GM12878 (cell line): Measurements from ENCODE around the gene LPAR3. TPM values are rescaled to one million over a fixed set of nuclear protein-coding genes. Genes with fewer than 3 reads are reported as not detected.

Source experiments
- ATAC-seq: fragments of 200-7000 bp; cut with Tn5 transposase; 3 replicates; pipeline ENCODE4 v1.9.1; 2020; ENCODE audit warnings: mild to moderate bottlenecking, moderate library complexity
- BruUV-seq: library from RNA; stranded (reverse); fragments of 400-500 nt; replicated peaks from 2 replicates; lab custom pipeline; 2021; lab: Mats Ljungman, UMichigan
- CTCF ChIA-PET: fragments of 300-600 bp; sonication (Branson Sonifier 250); formaldehyde crosslinking; extraction: SDS; loops from one replicate; lab custom pipeline; 2021; ENCODE audit warnings: inconsistent platforms; lab: Yijun Ruan, JAX
- POLR2A ChIA-PET: fragments of 350-600 bp; formaldehyde crosslinking; extraction: SDS; loops from one replicate; lab custom pipeline; 2021; ENCODE audit warnings: inconsistent platforms; lab: Charles Lee
- RAD21 ChIA-PET: fragments of 300-600 bp; sonication (Branson Sonifier 250); formaldehyde crosslinking; loops from one replicate; lab custom pipeline; 2023; ENCODE audit warnings: antibody characterized with exemption; ENCODE audit not compliant: unreplicated experiment; lab: Charles Lee
- SMC1A ChIA-PET: fragments of 300-600 bp; sonication (Branson Sonifier 250); formaldehyde crosslinking; loops from one replicate; lab custom pipeline; 2023; ENCODE audit not compliant: unreplicated experiment, uncharacterized antibody; lab: Charles Lee
- DNase-seq: peaks from one replicate; pipeline ENCODE4 v3.0.0-alpha.2; 2011; ENCODE audit warnings: low read depth, low spot score
- FAIRE-seq: peaks from 3 replicates; lab custom pipeline; 2011; peaks lifted over from hg19 to GRCh38; lab: Jason Lieb, UNC
- H2AFZ ChIP-seq: 2 replicates; pipeline ENCODE4 v1.6.0; 2011; ENCODE audit warnings: low read depth, low read length, control low read depth; ENCODE audit not compliant: control insufficient read depth
- H3K27ac ChIP-seq: 2 replicates; pipeline ENCODE4 v1.5.1; 2011; ENCODE audit warnings: control low read depth; ENCODE audit not compliant: control insufficient read depth, insufficient read depth
- H3K27me3 ChIP-seq, 2 experiments: replicated peaks in 1 of 2; 2 replicates each; pipeline versions ENCODE4 v1.6.0 to v1.6.1; 2011; ENCODE audit warnings: low read length in 1 of 2; ENCODE audit not compliant: control insufficient read depth in 2 of 2, insufficient read depth in 2 of 2
- H3K36me3 ChIP-seq, 2 experiments: 2 replicates each; pipeline ENCODE4 v1.5.1; 2011; ENCODE audit warnings: low read length in 1 of 2; ENCODE audit not compliant: control insufficient read depth in 2 of 2, insufficient read depth in 2 of 2
- H3K4me1 ChIP-seq: 2 replicates; pipeline ENCODE4 v1.6.1; 2011; ENCODE audit warnings: mild to moderate bottlenecking, low read length, moderate library complexity, mixed read lengths; ENCODE audit not compliant: control insufficient read depth, insufficient read depth
- H3K4me2 ChIP-seq: 2 replicates; pipeline ENCODE4 v1.6.0; 2011; ENCODE audit warnings: control low read depth; ENCODE audit not compliant: control insufficient read depth, insufficient read depth
- H3K4me3 ChIP-seq: fragments of 200-600 bp; sonication (generic); 2 replicates; pipeline ENCODE4 v1.5.1; 2016
- H3K79me2 ChIP-seq: 2 replicates; pipeline ENCODE4 v1.6.0; 2011; ENCODE audit warnings: low read length; ENCODE audit not compliant: control insufficient read depth, insufficient read depth
- H3K9ac ChIP-seq: 2 replicates; pipeline ENCODE4 v1.8.0; 2011; ENCODE audit warnings: low read length, control low read depth, mixed read lengths; ENCODE audit not compliant: control insufficient read depth, insufficient read depth
- H3K9me3 ChIP-seq: replicated peaks from 3 replicates; pipeline ENCODE4 v1.5.1; 2011; ENCODE audit warnings: mild to moderate bottlenecking, low read length; ENCODE audit not compliant: control insufficient read depth, insufficient read depth
- H4K20me1 ChIP-seq: 2 replicates; pipeline ENCODE4 v1.6.0; 2011; ENCODE audit not compliant: control insufficient read depth, insufficient read depth
- ATF7 ChIP-seq: fragments of 450-650 bp; IDR thresholded peaks from 2 replicates; pipeline ENCODE4 v1.6.1; 2016; ENCODE audit warnings: low read depth, mild to moderate bottlenecking
- FOS ChIP-seq: IDR thresholded peaks from 3 replicates; pipeline ENCODE4 v1.6.1; 2011; ENCODE audit warnings: borderline replicate concordance; ENCODE audit not compliant: insufficient read length; ENCODE audit errors: extremely low read depth
- FOXM1 ChIP-seq: IDR thresholded peaks from 2 replicates; pipeline ENCODE4 v1.6.1; 2012; ENCODE audit warnings: low read depth, mild to moderate bottlenecking, inconsistent platforms, low read length, moderate library complexity
- KAT2A ChIP-seq: conservative IDR thresholded peaks from 2 replicates; pipeline ENCODE4 v1.6.1; 2011; ENCODE audit warnings: low read depth, low read length; ENCODE audit not compliant: control insufficient read depth
- MEF2A ChIP-seq: IDR thresholded peaks from 2 replicates; pipeline ENCODE4 v1.6.1; 2011; ENCODE audit warnings: low read depth, mild to moderate bottlenecking, low read length, moderate library complexity; ENCODE audit not compliant: insufficient read depth
- NFXL1 ChIP-seq: fragments of 450-650 bp; IDR thresholded peaks from 2 replicates; pipeline ENCODE4 v1.6.1; 2017; ENCODE audit warnings: antibody characterized with exemption, mild to moderate bottlenecking, borderline replicate concordance
- NR2C2 ChIP-seq: IDR thresholded peaks from 2 replicates; pipeline ENCODE4 v1.6.1; 2011; ENCODE audit warnings: borderline replicate concordance, low read depth; ENCODE audit not compliant: control insufficient read depth, insufficient read length
- POLR2AphosphoS2 ChIP-seq: IDR thresholded peaks from 2 replicates; pipeline ENCODE4 v1.6.1; 2011; ENCODE audit warnings: low read depth, mild to moderate bottlenecking, low read length, improper control_type of control experiment, moderate library complexity
- SIN3A ChIP-seq: IDR thresholded peaks from 2 replicates; pipeline ENCODE4 v1.6.1; 2012; ENCODE audit warnings: low read depth, low read length, improper control_type of control experiment
- SKIL ChIP-seq: fragments of 450-650 bp; IDR thresholded peaks from 2 replicates; pipeline ENCODE4 v1.6.1; 2017; ENCODE audit warnings: mild to moderate bottlenecking, low read depth, inconsistent platforms; ENCODE audit not compliant: poor library complexity, severe bottlenecking
- SREBF2 ChIP-seq: IDR thresholded peaks from 2 replicates; pipeline ENCODE4 v1.6.1; 2012; ENCODE audit warnings: mild to moderate bottlenecking, low read length
- WGBS: methylation state at CpG from one replicate; pipeline ENCODE4 v1.1.6; 2016; ENCODE audit warnings: low lambda C conversion rate; ENCODE audit not compliant: insufficient replicate concordance, insufficient coverage; ENCODE audit errors: missing lambda C conversion rate; 5-methylcytosine and 5-hydroxymethylcytosine counted together
- in situ Hi-C: fragments of 300-500 bp; cut with MboI; formaldehyde crosslinking; loops from 9 replicates; pipeline ENCODE4 v1.14.3; 2018; ENCODE audit warnings: mixed read lengths
- intact Hi-C: fragments of 100-400 bp; cut with micrococcal nuclease; formaldehyde crosslinking; loops from one replicate; pipeline ENCODE4 v1.14.2; 2022; ENCODE audit not compliant: unreplicated experiment
- polyA plus RNA-seq, 11 experiments: library from polyadenylated mRNA; depleted of rRNA in 4 of 11; unstranded in 6 of 11; stranded (reverse) in 5 of 11; fragments of >200 nt; fragmentation: Nextera tagmentation in 4 of 11; fragmentation: Illumina TruSeq in 1 of 11; extraction: Ambion mirVana in 4 of 11; extraction: Trizol in 1 of 11; gene quantifications; 1 replicate in 1 of 11; 2 replicates in 10 of 11; pipeline versions ENCODE4 v1.2.1 to v1.2.3, GENCODE V29; 2011 to 2016; ENCODE audit warnings: inconsistent platforms in 2 of 11, missing spikeins in 2 of 11, low read depth in 1 of 11
- total RNA-seq, 4 experiments: library from RNA; depleted of rRNA in 3 of 4; stranded (reverse); fragments of >200 nt in 3 of 4; fragmentation: Illumina TruSeq in 1 of 4; extraction: Trizol in 1 of 4; gene quantifications; 2 replicates each; pipeline versions ENCODE4 v1.2.1 to v1.2.3, GENCODE V29; 2013 to 2021

Gene LPAR3
- total and polyA plus RNA-seq, 10 of the 15 experiments (the other 5 are each of a cell fraction or from before 2014, with no cell fraction given): 0.03 to 0.31 (median 0.09) TPM; not detected in 3

GRCh38 chr1:84763912-84764680, 128.9 kb downstream of the LPAR3 start (continued):
- TF ChIP-seq SKIL: no peak
- no peak for TF ChIP-seq MEF2A
- TF ChIP-seq FOS: no peak
- no peak for TF ChIP-seq POLR2AphosphoS2
- no peak for TF ChIP-seq NFXL1

- no peak for DNase-seq
- intact Hi-C loops (no loop called here), in situ Hi-C loops (loop anchor here (25.0 kb wide), 2 partner anchors 625 to 850 kb away; partner anchors contain the start of gene PRKACB)
- no peaks in the 10 kb centered on the region for H3K9me3 ChIP-seq
- 37% methylated on average over 1 of the region's 5 CpGs for whole genome bisulfite sequencing
- no peak for ATAC-seq
- no peak overlapping the region for H3K9ac ChIP-seq
- ChIA-PET POLR2A (no interaction called here), SMC1A (interaction anchor here (1.5 to 2.2 kb wide), 3 partner anchors 10 to 175 kb away, joined by 3 to 10 read pairs (median 4); no protein-coding TSS in a partner anchor), RAD21 (interaction anchor here (0.6 kb wide), 1 partner anchor 15 kb away, joined by 4 read pairs; no protein-coding TSS in a partner anchor), CTCF (interaction anchor here (1.0 to 7.6 kb wide), 4 partner anchors 10 to 322 kb away, joined by 3 to 34 read pairs (median 6); no protein-coding TSS in a partner anchor)
- H3K27ac ChIP-seq: no peak overlapping the region
- no peaks in the 10 kb centered on the region for H3K79me2 ChIP-seq
- no TSS peak for BruUV-seq
- H3K4me1 ChIP-seq: no peaks in the 10 kb centered on the region
- TF ChIP-seq SIN3A (no peak), KAT2A (no peak), NR2C2 (no peak), SREBF2 (no peak), ATF7 (no peak), FOXM1 (no peak)
- no peaks in the 10 kb centered on the region for H4K20me1 ChIP-seq
- no peaks in the 10 kb centered on the region for H3K36me3 ChIP-seq
- no peak for FAIRE-seq
- H3K27me3 ChIP-seq: peaks cover 2 to 6% of the 10 kb centered on the region in 2 experiments; a peak in 3 of 4 replicates
- no peak overlapping the region for H3K4me3 ChIP-seq
- no peak overlapping the region for H2AFZ ChIP-seq
- no peak overlapping the region for H3K4me2 ChIP-seq
These were observed 130.3 kb downstream of the LPAR3 start for GRCh38 chr1:84762664-84763063.

Other genes with a start within 250 kb of the LPAR3 start
- 7.6 and 8.5 TPM in 2 replicates for gene SSX2IP, start 202.7 kb downstream of the LPAR3 start, total RNA-seq (2014; rRNA removed)
- 14.0 and 14.6 TPM in 2 replicates for gene SSX2IP, start 202.7 kb downstream of the LPAR3 start, total RNA-seq (2014; rRNA removed; fragmentation: Illumina TruSeq; extraction: Trizol)
- 11.8 and 13.8 TPM in 2 replicates for gene SSX2IP, start 202.7 kb downstream of the LPAR3 start, total RNA-seq (2021)
- 8.4 and 13.6 TPM in 2 replicates for gene SSX2IP, start 202.7 kb downstream of the LPAR3 start, polyA plus RNA-seq (2011; rRNA removed)
- 12.3 and 14.5 TPM in 2 replicates for gene SSX2IP, start 202.7 kb downstream of the LPAR3 start, polyA plus RNA-seq (2014; fragmentation: Illumina TruSeq; extraction: Trizol)
- gene SSX2IP, start 202.7 kb downstream of the LPAR3 start, polyA plus RNA-seq (2014; fragmentation: Nextera tagmentation; extraction: Ambion mirVana): 1 to 10 TPM; 3.3 to 3.9 TPM
- gene SSX2IP, start 202.7 kb downstream of the LPAR3 start, polyA plus RNA-seq (2014; rRNA removed): 5.9 and 7.9 TPM in 2 replicates
- 10 to 100 TPM; 12.8 TPM for gene SSX2IP, start 202.7 kb downstream of the LPAR3 start, polyA plus RNA-seq (2016; fragmentation: Nextera tagmentation; extraction: Ambion mirVana)
- gene MCOLN2, start 103.9 kb upstream of the LPAR3 start, total RNA-seq (2014; rRNA removed): 228 and 233 TPM in 2 replicates
- gene MCOLN2, start 103.9 kb upstream of the LPAR3 start, total RNA-seq (2014; rRNA removed; fragmentation: Illumina TruSeq; extraction: Trizol): 109 and 114 TPM in 2 replicates
- 103 and 110 TPM in 2 replicates for gene MCOLN2, start 103.9 kb upstream of the LPAR3 start, total RNA-seq (2021)
- gene MCOLN2, start 103.9 kb upstream of the LPAR3 start, polyA plus RNA-seq (2011; rRNA removed): 165 and 228 TPM in 2 replicates
- 116 and 143 TPM in 2 replicates for gene MCOLN2, start 103.9 kb upstream of the LPAR3 start, polyA plus RNA-seq (2014; fragmentation: Illumina TruSeq; extraction: Trizol)
- 10 to 100 TPM; 25.9 to 46.7 TPM for gene MCOLN2, start 103.9 kb upstream of the LPAR3 start, polyA plus RNA-seq (2014; fragmentation: Nextera tagmentation; extraction: Ambion mirVana)
- gene MCOLN2, start 103.9 kb upstream of the LPAR3 start, polyA plus RNA-seq (2014; rRNA removed): 189 and 218 TPM in 2 replicates
- gene MCOLN2, start 103.9 kb upstream of the LPAR3 start, polyA plus RNA-seq (2016; fragmentation: Nextera tagmentation; extraction: Ambion mirVana): 100 to 1,000 TPM; 105 to 106 TPM
- gene MCOLN3, start 155.3 kb upstream of the LPAR3 start, total RNA-seq (2014; rRNA removed): 2.3 and 2.5 TPM in 2 replicates
- 3.6 and 3.7 TPM in 2 replicates for gene MCOLN3, start 155.3 kb upstream of the LPAR3 start, total RNA-seq (2014; rRNA removed; fragmentation: Illumina TruSeq; extraction: Trizol)
- gene MCOLN3, start 155.3 kb upstream of the LPAR3 start, total RNA-seq (2021): 3.2 and 4.1 TPM in 2 replicates
- 0.46 and 0.48 TPM in 2 replicates for gene MCOLN3, start 155.3 kb upstream of the LPAR3 start, polyA plus RNA-seq (2011; rRNA removed)
- gene MCOLN3, start 155.3 kb upstream of the LPAR3 start, polyA plus RNA-seq (2014; fragmentation: Illumina TruSeq; extraction: Trizol): 6.1 and 6.5 TPM in 2 replicates
- 1 to 10 TPM; 2.0 to 2.7 TPM for gene MCOLN3, start 155.3 kb upstream of the LPAR3 start, polyA plus RNA-seq (2014; fragmentation: Nextera tagmentation; extraction: Ambion mirVana)
- gene MCOLN3, start 155.3 kb upstream of the LPAR3 start, polyA plus RNA-seq (2014; rRNA removed): 6.6 and 7.4 TPM in 2 replicates
- gene MCOLN3, start 155.3 kb upstream of the LPAR3 start, polyA plus RNA-seq (2016; fragmentation: Nextera tagmentation; extraction: Ambion mirVana): 1 to 10 TPM; 4.0 to 4.5 TPM